Ramos (cell line): ENCODE data around the gene GSC.

Experiments
- in situ Hi-C: fragments of 300-500 bp; cut with MboI; formaldehyde crosslinking; loops from one replicate; pipeline ENCODE4 v1.14.3; 2022; ENCODE audit warnings: low sequenced_read_pairs; ENCODE audit not compliant: unreplicated experiment

GSC gene

DNA sequence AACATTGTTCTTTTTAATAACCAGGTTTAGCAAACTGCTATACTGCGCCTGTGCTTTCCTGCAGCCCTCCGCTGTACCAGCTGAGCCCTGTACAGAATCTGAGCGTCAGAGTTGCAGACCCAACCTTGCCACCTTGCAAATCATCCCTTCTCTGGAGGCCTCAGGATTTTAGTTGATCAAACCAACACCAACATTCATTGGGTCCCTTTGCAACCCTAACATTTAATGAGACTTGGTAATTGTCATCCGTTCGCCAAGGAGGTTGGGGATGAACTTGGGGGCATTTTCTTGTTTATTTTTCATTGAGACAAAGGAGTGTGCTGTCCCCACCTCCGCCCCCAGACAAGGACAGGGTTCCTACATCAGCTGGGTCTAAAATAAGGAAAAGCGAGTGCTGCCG lies 2.6 kb upstream of the GSC start:
- in situ Hi-C loops, result no loop called here

DNA sequence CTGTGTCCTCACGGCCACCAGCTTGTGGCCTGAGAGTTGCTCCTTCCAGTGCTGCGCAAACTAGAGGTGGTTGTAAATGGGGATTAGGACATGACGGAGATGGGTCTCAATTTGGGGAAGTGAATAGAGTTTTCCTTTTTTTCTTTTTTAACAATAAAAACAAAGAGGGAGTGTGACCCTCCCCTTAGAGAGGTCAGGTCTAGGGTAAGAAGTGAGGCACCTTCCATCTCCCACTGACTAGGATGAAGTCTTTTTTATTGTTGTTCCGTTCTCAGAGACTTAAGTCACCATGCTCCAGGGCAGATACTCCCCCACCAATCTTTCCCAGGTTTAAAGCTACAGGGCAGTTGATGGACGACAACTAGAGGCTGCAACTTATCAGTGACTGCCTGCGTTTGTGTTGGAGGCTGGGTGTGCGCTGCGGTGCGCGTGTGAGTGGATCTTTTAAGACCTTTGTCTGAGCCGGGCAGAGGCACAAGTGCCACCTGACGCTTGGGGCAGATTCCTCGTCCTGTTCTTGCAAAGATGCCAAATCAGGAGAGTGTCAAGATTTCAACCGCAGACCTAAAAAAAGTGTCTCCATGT lies 2.1 kb upstream of the GSC start:
- in situ Hi-C loops, result no loop called here

DNA sequence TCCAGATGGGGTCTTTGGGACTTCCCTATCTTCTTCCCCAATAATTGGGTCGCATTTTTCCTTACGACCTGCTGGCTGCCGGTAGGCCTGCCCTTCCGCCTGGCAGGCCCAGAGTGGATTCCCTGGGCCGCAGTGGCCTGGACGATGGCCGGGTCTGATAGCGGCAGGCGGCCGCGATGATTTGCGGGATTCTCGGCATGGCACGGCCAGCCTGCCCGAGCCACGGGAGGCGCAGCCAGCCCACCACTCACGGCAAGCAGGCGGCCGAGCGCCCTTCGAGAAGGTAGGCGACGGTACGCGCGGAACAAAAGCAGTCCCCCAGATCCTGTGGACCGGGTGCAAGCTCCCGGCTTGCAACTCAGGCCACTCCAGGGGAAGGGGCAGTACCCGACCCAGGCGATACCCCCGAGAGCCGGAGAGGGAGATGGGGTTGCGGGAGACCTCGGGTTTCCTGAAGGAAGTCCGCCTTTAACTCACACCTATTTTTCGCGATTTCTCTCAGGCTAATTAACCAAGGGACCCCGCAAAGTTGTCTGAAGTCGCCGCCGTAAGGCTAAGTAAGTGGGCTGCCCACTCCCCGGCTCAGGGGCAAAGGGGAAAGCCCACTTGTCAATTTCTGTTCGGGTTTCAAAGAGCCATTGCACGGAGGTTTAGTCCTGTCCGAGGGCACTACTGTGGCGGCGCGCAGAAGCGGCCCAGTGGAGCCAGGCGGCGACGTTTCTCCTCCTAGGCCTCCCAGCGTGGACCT lies 1.4 kb upstream of the GSC start:
- in situ Hi-C loops, result no loop called here

DNA sequence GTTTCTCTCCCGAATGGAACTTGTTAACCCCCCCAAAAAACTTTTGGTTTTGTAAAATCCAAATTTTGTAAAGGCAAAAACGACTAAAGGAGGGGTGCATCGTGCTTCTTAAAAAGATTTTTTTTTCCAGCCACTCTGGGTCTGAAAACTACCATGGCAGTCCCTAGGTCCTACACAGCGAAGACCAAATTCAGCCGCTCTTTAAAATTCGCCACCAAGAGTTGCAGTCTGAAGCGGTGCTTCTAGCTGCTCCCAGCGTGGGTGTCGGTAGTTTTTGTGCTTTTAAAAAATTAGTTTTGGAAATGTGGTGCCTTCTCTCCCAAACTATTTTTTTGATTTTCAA lies 873 bp upstream of the GSC start:
- in situ Hi-C loops, result no loop called here

DNA sequence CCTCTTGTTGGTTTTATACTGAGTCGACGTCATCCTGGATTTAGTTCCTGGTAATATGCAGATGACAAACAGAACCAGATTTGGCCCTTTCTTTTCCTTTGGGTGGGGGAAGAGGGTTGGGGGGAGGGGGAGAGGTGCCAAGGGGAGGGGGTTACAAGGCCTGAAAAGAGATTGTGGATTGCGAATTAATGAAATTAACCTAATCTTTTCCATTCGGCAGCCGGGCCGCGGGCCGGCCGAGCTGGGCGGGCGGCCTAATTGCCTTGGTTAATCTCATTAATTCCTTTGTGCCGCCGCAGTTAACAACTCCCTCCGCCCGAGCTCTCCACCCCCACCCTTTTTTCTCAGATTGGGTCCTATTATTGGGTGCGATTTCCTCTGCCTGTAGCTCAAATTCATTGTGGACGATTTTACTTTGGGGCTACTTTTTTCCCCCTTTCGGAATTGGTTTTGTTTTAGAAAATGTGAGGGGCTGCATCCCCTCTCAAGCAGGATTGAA lies 387 bp upstream of the GSC start:
- in situ Hi-C loops, result no loop called here

DNA sequence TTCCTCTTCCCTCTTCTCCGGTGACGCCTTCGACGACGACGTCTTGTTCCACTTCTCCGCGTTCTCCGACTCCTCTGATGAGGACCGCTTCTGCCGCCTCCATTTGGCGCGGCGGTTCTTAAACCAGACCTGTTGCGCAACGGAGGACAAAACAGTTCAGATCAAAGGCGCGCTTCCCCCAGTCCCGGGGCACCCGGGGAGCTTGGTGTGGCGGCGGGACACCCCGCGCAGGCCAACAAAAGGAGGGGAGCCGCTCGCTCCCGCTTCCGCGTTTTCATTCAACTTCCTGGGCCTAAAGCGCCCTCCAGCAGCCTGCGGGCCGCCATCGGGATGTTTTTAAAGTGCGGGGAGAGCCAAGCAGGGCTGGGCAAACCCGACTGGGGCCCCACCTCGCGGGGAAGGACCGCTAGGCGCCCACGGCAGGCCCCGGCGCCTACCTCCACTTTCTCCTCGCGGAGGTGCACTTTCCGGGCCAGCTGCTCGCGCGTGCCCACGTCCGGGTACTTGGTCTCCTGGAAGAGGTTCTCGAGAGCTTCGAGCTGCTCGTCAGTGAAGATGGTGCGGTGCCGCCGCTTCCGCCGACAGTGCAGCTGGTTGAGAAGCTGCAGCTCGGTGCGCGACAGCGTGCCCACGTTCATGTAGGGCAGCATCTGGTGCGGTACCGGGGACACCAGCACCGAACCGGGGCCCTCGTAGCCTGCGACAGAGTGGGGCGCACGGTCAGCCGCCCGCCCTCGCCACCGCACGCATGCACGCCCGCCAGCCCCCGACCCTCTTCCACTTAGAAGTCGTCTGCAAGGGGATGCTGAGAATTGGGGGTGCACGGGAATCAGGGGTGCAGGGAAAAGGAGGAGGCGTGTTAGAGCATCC lies 1.2 kb downstream of the GSC start:
- in situ Hi-C loops, result no loop called here

DNA sequence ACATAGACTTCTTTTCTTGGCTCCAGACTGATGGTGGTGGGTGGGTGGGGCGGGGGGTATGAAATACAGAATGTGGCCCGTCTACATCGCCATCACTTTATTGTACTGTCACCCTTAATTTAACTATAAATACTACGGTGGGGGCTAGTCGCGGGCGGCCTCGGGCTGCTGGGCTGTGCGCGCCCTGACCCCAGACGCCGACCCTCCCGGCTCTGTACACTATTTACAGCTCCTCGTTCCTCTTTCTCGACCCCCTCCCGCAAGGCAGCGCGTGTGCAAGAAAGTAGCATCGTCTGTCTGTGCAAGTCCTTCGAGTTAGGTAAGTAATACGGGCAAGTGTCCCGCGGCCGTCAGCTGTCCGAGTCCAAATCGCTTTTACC lies 1.8 kb downstream of the GSC start:
- in situ Hi-C loops, result no loop called here

DNA sequence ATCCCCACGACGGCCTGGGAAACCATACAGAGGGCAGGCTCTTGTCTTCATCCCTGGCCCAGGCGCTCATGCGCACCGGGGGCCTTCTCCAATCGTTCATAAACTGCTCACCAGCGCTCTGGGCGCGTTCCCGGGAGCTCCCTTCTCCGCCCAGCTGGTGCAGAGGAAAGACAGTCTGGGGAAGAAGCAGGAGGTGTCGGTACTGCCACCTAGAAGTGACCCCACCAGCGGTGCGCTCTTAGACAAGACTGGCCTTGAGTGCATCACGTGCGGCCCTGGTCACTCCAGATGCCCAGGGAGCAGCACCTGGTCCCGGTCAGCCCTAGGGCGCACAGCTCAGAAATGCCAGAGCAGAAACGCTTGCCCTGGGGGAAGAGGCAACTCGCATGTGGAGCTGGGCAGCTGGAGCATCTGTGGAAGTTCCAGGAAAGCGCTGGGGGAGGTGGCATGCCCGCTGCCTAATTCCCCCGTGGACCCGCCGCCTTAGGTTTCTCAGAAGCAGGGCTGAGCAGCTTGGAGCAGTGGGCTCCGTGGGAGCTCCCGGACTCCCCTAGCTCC lies 2.5 kb downstream of the GSC start:
- in situ Hi-C loops, result no loop called here

DNA sequence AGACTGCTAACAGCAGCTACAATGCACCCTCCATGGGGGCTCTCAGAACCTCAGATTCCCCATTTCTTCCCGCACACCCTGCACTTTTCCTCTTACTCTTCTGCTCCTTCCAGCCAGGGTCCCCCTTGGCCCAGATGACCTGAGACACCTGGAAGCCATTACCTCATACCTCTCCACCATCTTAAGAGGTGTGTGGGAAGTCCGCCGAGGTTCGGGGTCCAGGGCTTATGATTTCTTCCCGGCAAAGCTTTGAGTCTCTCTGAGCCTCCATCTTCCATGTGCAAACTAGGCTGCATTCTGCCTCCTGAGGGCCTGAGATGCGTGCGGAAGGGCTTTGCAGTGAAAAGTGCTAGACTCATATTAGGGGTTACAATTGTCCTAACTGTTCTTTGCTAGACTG lies 5.3 kb downstream of the GSC start:
- in situ Hi-C loops, result no loop called here

DNA sequence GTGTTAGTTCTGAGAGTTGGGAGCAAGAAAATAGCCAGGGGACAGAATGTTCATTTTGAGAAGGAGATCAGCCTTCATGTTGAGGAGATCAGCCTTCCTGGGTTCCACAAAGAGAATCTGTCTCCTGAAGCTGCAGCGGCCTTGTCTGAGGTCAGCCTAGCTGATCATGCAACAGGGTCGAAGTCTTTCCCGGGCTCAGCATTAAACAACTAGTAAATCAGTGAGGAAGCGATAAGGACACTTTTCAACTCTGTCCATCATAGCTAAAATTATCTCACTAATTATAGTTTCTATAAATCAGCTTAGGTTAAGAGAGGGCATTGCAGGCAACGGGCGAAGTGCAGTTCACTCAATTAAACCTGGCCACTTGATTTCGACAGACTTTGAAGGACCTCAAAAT lies 7.5 kb downstream of the GSC start:
- in situ Hi-C loops, result no loop called here

DNA sequence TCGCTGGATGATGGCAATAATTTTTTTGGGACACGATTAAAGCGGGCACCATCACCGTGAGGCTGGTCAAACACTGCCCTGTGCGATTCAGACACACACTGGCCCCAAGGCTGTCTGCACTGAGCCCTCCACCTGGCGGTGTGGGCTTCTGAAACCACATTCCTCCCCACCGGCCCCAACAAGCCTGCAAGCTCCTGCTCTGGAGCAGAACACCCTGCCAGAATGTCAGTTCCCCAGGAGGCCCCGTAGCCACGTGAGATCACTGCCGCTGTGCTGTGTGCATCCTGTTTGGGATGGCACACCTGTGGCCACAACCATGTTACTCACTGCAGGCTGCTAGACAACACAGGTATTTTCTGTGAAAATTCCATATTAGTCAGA lies 7.9 kb downstream of the GSC start:
- in situ Hi-C loops, result no loop called here

DNA sequence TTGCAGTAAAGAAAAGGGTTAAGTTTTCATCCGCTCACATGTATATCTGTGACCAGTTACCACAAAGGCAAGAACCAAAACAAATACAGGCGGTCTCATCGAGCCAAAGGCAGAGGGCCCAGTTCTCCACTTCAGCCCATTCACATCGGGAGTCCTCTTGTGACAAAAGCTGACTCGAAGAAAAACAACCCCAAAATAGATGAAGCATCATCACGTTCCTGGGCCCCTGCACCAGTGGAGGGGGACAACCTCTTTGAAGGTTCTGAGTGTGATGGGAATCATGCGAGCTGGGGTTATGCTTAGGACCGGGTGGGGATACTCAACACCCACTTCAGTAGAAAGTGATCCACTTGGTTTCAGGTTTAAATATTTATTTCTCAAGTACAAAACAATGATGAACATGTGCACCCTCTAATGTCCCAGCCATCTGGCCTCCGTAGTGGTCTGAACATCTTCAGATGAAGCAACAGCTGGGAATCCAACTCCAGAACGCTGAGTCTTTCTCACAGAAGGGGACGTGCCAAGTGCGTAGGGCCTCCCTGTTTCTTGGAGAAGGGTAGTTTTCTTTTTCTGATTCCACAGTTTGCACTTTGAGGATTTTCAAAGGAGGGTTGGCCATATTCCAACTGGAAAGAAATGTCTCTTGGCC lies 8.4 kb downstream of the GSC start:
- in situ Hi-C loops, result no loop called here

DNA sequence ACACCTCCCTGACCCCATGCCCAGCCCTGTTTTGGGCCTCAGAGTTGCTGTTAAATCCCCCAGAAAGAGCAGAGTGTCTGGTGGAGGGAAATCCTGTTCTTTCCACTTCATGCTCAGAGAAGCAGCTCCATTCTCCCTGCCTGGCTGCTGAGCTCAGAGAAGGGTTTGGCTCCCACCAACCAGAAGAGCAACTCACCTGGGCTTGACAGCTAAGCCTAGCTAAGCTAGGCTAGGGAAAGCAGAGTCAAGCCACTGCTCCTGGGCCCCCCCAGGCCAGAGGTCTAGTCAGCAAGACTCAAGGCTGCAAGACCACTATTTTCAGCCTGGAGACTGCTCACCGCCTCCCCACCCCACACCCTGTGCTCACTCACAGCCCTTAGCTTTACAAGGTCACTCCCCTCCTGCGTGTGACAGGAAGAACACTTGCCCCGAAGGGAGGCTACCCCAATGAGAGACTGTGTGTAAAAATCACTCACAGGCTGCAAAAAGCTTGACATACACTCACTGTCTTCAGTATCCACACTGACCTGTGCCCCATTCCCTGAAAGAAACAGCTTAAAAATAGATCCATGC lies 13.5 kb downstream of the GSC start:
- in situ Hi-C loops, result no loop called here

DNA sequence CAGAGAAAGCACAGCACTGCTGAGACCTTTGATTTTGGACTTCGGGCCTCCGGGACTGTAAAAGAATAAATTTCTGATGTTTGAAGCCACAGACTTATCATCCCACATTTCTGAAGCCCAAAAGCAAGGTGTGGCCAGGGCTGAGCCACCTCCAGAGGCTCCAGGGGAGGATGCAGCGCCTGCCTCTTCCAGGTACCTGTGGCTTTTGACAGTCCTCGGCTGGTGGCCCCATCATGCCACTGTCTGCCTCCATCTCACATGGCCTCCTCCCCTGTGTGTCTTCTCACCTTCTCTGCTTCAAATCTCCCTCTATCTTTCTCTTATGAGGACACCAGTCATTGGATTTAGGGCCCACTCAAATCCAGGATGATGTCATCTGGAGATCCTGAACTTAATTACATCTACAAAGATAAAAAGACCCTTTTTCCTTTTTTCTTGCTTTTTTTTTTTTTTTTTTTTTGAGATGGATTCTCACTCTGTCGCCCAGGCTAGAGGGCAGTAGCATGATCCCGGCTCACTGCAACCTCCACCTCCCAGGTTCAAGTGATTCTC lies 15.4 kb downstream of the GSC start:
- in situ Hi-C loops, result no loop called here

DNA sequence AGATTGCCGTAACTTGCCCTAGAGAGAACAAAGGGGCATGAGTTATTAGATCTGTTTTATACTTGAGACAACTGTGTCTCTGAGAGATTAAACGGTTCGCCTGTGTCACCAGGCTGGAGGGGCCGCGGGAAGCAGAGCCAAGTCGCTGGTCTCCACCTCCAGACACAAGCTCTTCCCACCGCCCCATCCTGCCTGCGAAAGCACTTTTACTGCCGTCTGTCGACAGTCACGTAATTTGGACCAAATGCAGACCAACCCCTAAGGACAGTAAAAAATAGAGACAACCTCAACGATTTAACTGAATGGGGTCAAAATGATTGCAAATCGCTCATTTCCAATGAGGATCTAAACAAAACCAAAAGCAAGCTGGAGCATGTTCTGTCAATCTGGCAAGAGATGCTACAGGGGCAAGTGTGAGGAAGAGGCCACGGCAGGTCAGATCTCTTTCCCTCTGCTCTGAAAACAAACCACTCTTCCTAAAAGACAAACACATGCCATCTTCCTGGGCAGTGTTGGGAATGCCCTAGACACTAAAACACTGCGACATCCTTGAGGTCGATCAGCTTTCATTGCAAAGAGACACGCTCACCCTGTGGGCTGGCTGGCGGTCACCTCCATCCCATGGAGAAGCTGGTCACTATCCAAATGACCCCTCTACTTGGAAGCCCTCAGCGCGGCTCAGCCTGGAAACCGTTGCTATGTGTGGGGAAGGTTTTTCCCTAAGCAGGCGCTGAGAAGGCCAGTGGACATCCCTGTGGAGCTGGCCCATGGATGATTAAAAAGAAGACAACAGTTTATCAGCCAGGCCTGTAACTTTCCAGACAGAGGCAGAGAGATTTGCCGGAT lies 17.1 kb downstream of the GSC start:
- in situ Hi-C loops, result no loop called here

DNA sequence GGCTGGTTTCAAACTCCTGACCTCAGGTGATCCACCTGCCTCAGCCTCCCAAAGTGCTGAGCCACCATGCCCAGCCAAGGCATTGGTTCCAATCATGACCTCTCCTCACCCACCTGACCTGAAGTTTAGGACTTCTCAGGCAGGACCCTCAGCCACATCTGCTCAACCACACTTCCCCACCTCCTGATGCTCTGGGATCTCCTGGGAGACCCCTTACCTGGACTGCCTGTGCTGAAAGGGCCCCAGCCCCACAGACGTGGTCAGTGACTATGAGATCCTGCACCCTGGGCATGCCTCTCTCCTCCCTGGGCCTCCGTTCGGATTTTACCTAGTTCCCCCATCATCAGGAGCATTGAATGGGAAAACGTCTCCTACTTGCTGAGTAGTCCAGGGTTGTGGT lies 18.0 kb downstream of the GSC start:
- in situ Hi-C loops, result no loop called here

DNA sequence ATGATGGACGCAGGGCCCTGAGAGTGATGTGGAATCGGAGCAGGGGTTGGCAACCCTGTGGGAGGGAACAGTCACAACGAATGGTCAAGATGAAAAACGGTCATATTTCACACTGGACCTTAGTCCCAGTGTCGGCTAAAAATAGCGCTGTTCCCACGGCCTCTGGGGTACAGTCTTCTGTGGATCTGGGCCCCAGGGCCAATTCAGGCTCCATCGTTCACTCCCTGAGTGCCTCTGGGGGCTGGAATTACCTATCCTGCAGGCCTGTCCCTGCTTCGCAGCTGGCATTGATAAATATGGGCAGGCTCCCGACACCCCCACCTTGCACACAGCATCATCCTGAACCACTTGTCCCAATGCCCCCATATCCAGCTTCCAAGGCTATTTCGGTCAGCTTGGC lies 18.6 kb downstream of the GSC start:
- in situ Hi-C loops, result no loop called here

DNA sequence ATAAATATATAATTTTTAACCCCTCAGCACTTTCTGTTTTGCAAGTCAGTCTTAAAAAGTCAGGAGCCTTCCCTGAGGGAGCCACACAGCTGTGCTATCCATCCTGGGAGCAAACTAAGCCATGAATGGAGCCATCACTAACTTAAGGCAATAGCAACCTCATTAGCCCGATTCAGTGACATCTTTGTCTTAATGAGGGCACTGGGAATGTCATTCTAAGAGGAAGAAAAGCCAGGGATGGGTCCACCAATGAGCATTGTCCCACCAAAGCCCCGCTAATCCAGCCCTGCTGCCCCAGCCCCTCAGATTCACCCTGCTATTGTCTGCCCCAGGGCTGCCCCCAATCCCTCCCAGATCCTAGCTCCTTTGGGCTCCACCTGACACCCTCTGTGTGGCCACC lies 19.5 kb downstream of the GSC start:
- in situ Hi-C loops, result no loop called here

DNA sequence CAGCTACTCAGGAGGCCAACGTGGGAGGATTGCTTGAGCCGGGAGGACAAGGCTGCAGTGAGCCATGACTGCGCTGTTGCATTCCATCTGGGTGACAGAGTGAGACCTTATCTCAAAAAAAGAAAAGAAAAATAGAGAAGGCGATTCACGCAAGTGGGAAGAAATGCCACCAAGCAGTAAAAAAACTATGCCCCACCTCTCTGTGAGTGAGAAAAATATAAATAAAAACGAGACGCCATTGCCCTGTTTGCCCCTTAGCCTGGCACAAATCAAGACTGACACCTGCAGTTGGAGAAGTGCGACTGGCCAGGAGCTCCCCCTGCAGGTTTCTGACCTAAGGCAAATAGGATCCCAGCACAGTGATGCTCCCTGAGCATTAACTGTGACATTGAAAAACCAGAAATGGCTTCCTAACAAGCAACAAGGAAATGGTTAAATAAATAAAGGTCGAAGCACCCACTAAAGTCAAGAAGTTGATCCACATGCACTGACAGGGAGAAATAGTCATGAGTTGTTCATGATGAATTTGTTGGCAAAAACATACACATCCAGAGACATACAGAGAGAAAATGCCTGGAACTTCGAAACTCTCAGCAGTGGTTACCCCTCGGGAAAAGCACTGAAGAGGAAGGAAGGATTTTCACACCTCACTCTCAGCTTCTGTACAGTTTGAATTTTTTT lies 21.1 kb downstream of the GSC start:
- in situ Hi-C loops, result no loop called here
